Mesenchymal stem cell (in vitro differentiated cells and primary cell): ENCODE data around the gene VPS4B.

Experiments
- DNase-seq: peaks from one replicate; pipeline ENCODE4 v3.0.0-alpha.2; 2013
- H2AFZ ChIP-seq: one replicate; pipeline ENCODE4 v1.6.1; 2013; ENCODE audit warnings: low read depth, mild to moderate bottlenecking, control low read depth, inconsistent platforms, low read length, moderate library complexity
- H2AK5ac ChIP-seq: 2 replicates; pipeline ENCODE4 v1.6.1; 2013; ENCODE audit warnings: low read length, moderate library complexity, mild to moderate bottlenecking, inconsistent platforms; ENCODE audit not compliant: severe bottlenecking
- H2BK120ac ChIP-seq: one replicate; pipeline ENCODE4 v1.6.1; 2013; ENCODE audit warnings: low read depth, mild to moderate bottlenecking, inconsistent platforms, low read length, moderate library complexity
- H2BK12ac ChIP-seq, 2 experiments: one replicate each; pipeline ENCODE4 v1.6.1; 2013; ENCODE audit warnings: inconsistent platforms in 2 of 2, low read length in 2 of 2, mild to moderate bottlenecking in 2 of 2, moderate library complexity in 2 of 2, control low read depth in 1 of 2
- H2BK15ac ChIP-seq: one replicate; pipeline ENCODE4 v1.6.1; 2013; ENCODE audit warnings: mild to moderate bottlenecking, low read depth, inconsistent platforms; ENCODE audit not compliant: poor library complexity, severe bottlenecking
- H2BK5ac ChIP-seq: 2 replicates; pipeline ENCODE4 v1.6.1; 2013; ENCODE audit warnings: low read depth, mild to moderate bottlenecking, low read length, control low read depth, inconsistent platforms; ENCODE audit not compliant: poor library complexity, severe bottlenecking
- H3K14ac ChIP-seq, 2 experiments: one replicate each; pipeline ENCODE4 v1.6.1; 2013; ENCODE audit warnings: inconsistent platforms in 2 of 2, low read length in 2 of 2, control low read depth in 1 of 2, mild to moderate bottlenecking in 1 of 2, moderate library complexity in 1 of 2
- H3K18ac ChIP-seq, 2 experiments: one replicate each; pipeline ENCODE4 v1.6.1; 2013; ENCODE audit warnings: inconsistent platforms in 2 of 2, low read length in 2 of 2, control low read depth in 1 of 2, low read depth in 1 of 2, mild to moderate bottlenecking in 1 of 2
- H3K23ac ChIP-seq, 2 experiments: one replicate each; pipeline ENCODE4 v1.6.1; 2013; ENCODE audit warnings: inconsistent platforms in 2 of 2, low read length in 2 of 2, mild to moderate bottlenecking in 2 of 2, moderate library complexity in 2 of 2, control low read depth in 1 of 2
- H3K27ac ChIP-seq: 2 replicates; pipeline ENCODE4 v1.5.1; 2013; ENCODE audit warnings: mild to moderate bottlenecking, moderate library complexity, low read length, control low read depth, inconsistent platforms; ENCODE audit not compliant: poor library complexity, severe bottlenecking
- H3K27me3 ChIP-seq, 2 experiments: 2 replicates each; pipeline versions ENCODE4 v1.6.1 to v1.7.0; 2013; ENCODE audit warnings: low read length in 2 of 2, mild to moderate bottlenecking in 2 of 2, moderate library complexity in 2 of 2, control low read depth in 1 of 2, inconsistent platforms in 1 of 2; ENCODE audit not compliant: control insufficient read depth in 1 of 2, insufficient read depth in 1 of 2
- H3K36me3 ChIP-seq, 2 experiments: 2 replicates each; pipeline versions ENCODE4 v1.6.1 to v1.7.0; 2013; ENCODE audit warnings: low read length in 2 of 2, control low read depth in 1 of 2, inconsistent platforms in 1 of 2, low read depth in 1 of 2, mild to moderate bottlenecking in 1 of 2; ENCODE audit not compliant: insufficient read depth in 2 of 2, control insufficient read depth in 1 of 2
- H3K4ac ChIP-seq, 2 experiments: one replicate each; pipeline ENCODE4 v1.6.1; 2013; ENCODE audit warnings: inconsistent platforms in 2 of 2, low read length in 2 of 2, mild to moderate bottlenecking in 2 of 2, moderate library complexity in 2 of 2, control low read depth in 1 of 2, low read depth in 1 of 2
- H3K4me1 ChIP-seq: 2 replicates; pipeline ENCODE4 v1.6.1; 2013; ENCODE audit warnings: low read depth, low read length, control low read depth; ENCODE audit not compliant: control insufficient read depth, insufficient read depth
- H3K4me2 ChIP-seq: 2 replicates; pipeline ENCODE4 v1.6.1; 2013; ENCODE audit warnings: low read length, mild to moderate bottlenecking, inconsistent platforms; ENCODE audit not compliant: poor library complexity, severe bottlenecking
- H3K4me3 ChIP-seq, 2 experiments: 2 replicates each; pipeline versions ENCODE4 v1.5.1 to v1.7.0; 2013; ENCODE audit warnings: low read length in 2 of 2, mild to moderate bottlenecking in 2 of 2, control low read depth in 1 of 2, low read depth in 1 of 2; ENCODE audit not compliant: insufficient read depth in 1 of 2
- H3K79me1 ChIP-seq: replicated peaks from 2 replicates; pipeline ENCODE4 v1.6.1; 2013; ENCODE audit warnings: mild to moderate bottlenecking, control low read depth, low read length, inconsistent platforms; ENCODE audit not compliant: poor library complexity, severe bottlenecking
- H3K9ac ChIP-seq: 2 replicates; pipeline ENCODE4 v1.7.0; 2013; ENCODE audit warnings: mild to moderate bottlenecking, low read length, moderate library complexity
- H3K9me3 ChIP-seq: 2 replicates; pipeline ENCODE4 v1.7.0; 2013; ENCODE audit warnings: mild to moderate bottlenecking, low read length; ENCODE audit not compliant: control insufficient read depth
- H4K8ac ChIP-seq: one replicate; pipeline ENCODE4 v1.6.1; 2013; ENCODE audit warnings: inconsistent platforms, mild to moderate bottlenecking, low read length, moderate library complexity
- H4K91ac ChIP-seq: one replicate; pipeline ENCODE4 v1.6.1; 2013; ENCODE audit warnings: mild to moderate bottlenecking, low read length, inconsistent platforms
- WGBS: methylation state at CpG from one replicate; pipeline ENCODE4 v1.1.7; 2013; ENCODE audit warnings: mixed read lengths; 5-methylcytosine and 5-hydroxymethylcytosine counted together

The VPS4B gene

DNA sequence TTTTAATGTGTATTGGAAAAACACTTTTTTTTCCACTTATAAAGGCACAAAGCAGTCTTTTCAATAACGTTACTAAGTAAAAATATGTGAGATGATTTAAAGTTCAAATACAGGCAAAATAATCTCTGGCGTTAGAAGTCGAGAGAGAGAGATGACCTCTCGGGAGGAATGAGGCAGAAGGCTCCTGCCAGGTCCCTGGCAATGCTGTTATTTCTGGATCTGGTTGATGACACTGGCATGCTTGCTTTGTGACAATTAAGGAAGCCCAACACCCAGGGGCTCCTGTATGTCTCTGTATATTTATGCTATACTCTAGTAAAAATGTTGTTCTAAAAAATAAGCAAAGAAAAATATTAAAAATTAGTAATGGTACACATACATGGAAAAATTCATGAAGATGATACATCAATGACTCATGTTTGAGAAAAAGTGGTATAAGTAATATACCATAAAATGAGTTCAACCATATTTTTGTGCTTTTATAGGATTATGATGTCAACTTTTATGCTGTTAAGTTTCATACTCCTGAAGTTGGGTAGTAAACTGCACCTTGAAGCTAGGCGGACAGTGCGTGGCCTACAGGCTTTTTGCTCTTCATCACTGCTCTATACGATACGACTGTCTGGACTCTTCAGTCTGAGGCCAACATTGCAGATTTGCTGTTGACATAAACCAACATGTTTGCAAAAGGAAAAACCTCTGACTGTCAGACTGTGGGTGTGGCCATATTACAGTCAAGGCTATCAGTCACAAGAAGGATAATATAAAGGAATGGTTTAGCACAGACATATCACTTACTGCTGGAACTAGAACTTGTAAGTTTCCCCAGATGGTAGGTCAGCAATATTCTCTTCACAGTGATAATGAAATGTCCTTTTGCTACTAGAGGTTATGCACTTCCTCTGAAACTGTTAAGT lies 19.8 kb downstream of the VPS4B start:
- H3K23ac ChIP-seq = no peak overlapping the region
- H3K9ac ChIP-seq = no peak overlapping the region
- no peak overlapping the region for H2BK15ac ChIP-seq
- no peaks in the 10 kb centered on the region for H3K27me3 ChIP-seq
- peaks cover 23% of the 10 kb centered on the region for H3K79me1 ChIP-seq
- H4K91ac ChIP-seq = no peak overlapping the region
- no peak overlapping the region for H3K4me2 ChIP-seq
- no peak overlapping the region for H3K14ac ChIP-seq
- H3K4me3 ChIP-seq = no peak overlapping the region
- H2BK120ac ChIP-seq = no peak overlapping the region
- 99% methylated on average over 8 of the region's 8 CpGs for WGBS
- H3K9me3 ChIP-seq = no peaks in the 10 kb centered on the region
- H2BK12ac ChIP-seq = no peak overlapping the region
- no peak overlapping the region for H2BK5ac ChIP-seq
- H3K4ac ChIP-seq = no peak overlapping the region
- H3K27ac ChIP-seq = no peak overlapping the region
- H2AFZ ChIP-seq = no peak overlapping the region
- H2AK5ac ChIP-seq = no peak overlapping the region
- no peak overlapping the region for H4K8ac ChIP-seq
- no peak for DNase-seq
- H3K18ac ChIP-seq = no peak overlapping the region
- no peaks in the 10 kb centered on the region for H3K4me1 ChIP-seq
- peaks cover 24 to 95% of the 10 kb centered on the region in 2 experiments for H3K36me3 ChIP-seq

DNA sequence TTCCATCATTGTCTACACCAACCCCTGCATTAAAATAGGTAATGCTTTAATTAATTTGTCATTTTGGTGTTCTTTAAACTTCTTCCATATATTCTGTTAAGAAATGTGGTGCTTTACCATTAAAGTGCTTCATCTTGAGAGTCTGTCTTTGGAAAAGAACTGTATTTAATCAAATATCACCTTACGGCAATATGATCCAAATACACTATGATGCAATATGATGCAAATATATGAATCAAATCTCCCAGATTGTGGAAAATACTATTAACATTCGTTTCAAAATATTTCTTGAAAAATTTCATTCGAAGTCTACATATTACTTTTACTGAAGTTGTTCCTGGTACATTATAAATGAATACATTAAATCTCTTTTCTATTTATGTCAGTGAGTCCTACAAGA lies 23.0 kb downstream of the VPS4B start:
- Histone ChIP-seq H3K27ac (no peak overlapping the region), H2AFZ (no peak overlapping the region), H4K8ac (no peak overlapping the region), H3K14ac (no peak overlapping the region), H3K79me1 (peaks cover 21% of the 10 kb centered on the region), H3K4me1 (no peaks in the 10 kb centered on the region), H2AK5ac (no peak overlapping the region), H3K23ac (no peak overlapping the region), H3K4me3 (no peak overlapping the region), H3K27me3 (no peaks in the 10 kb centered on the region), H3K9ac (no peak overlapping the region), H2BK5ac (no peak overlapping the region), H3K9me3 (no peaks in the 10 kb centered on the region), H2BK120ac (no peak overlapping the region), H3K4ac (no peak overlapping the region), H3K36me3 (peaks cover 24 to 96% of the 10 kb centered on the region in 2 experiments), H4K91ac (no peak overlapping the region), H3K18ac (no peak overlapping the region), H2BK15ac (no peak overlapping the region), H2BK12ac (no peak overlapping the region), H3K4me2 (no peak overlapping the region)
- WGBS = no CpG with 5 or more reads among the region's 3 CpGs
- DNase-seq = no peak

DNA sequence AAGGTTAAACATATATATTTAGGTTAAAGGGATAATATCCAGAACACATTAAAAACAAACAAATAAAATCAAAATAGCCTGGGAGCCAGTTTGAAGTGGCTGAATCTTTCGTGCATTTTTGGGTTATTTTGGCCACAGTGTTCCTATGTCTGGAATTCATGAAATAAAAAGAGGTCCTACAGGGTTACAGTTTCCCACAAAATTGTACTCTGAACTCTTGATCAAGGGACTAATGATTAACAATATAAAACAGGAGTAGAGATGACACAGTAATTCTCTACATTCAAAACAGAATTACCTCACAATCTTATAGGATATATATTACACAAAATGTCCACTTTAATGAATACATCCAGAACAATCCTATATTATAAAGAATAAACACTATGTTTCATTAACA lies 24.9 kb downstream of the VPS4B start:
- no CpG with 5 or more reads among the region's 1 CpG for WGBS
- H2BK12ac ChIP-seq = no peak overlapping the region
- H3K27me3 ChIP-seq = no peaks in the 10 kb centered on the region
- H2BK5ac ChIP-seq = no peak overlapping the region
- no peak overlapping the region for H3K27ac ChIP-seq
- H3K4ac ChIP-seq = no peak overlapping the region
- H2AFZ ChIP-seq = no peak overlapping the region
- H3K4me1 ChIP-seq = no peaks in the 10 kb centered on the region
- no peak overlapping the region for H3K9ac ChIP-seq
- H3K4me2 ChIP-seq = no peak overlapping the region
- no peak overlapping the region for H3K14ac ChIP-seq
- no peak overlapping the region for H3K23ac ChIP-seq
- no peak overlapping the region for H4K8ac ChIP-seq
- no peak overlapping the region for H2AK5ac ChIP-seq
- H4K91ac ChIP-seq = no peak overlapping the region
- peaks cover 17% of the 10 kb centered on the region for H3K79me1 ChIP-seq
- no peak overlapping the region for H2BK120ac ChIP-seq
- no peak overlapping the region for H3K4me3 ChIP-seq
- peaks cover 26 to 96% of the 10 kb centered on the region in 2 experiments for H3K36me3 ChIP-seq
- no peak overlapping the region for H3K18ac ChIP-seq
- H3K9me3 ChIP-seq = no peaks in the 10 kb centered on the region
- H2BK15ac ChIP-seq = no peak overlapping the region
- DNase-seq = no peak

DNA sequence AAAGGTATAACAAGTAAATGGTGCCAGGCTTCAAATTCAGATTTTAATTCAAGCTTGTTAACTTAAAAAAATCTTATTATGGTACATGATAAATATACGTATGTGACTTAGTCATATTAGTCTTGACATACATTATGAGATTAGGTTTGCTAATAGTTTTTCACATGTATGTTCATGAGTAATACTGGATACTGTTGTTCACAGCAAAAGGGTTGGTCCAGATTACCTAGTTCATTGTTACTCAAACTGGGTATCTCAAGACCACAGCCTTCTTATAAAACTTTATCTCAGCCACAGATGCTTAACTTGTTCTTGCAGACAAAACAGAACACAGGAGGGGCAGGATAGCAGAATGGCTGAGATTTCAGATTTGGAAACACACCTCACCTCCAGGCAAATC lies 26.8 kb downstream of the VPS4B start:
- no peak overlapping the region for H2AK5ac ChIP-seq
- H3K79me1 ChIP-seq = peaks cover 11% of the 10 kb centered on the region
- no peaks in the 10 kb centered on the region for H3K4me1 ChIP-seq
- H2BK12ac ChIP-seq = no peak overlapping the region
- no peaks in the 10 kb centered on the region for H3K9me3 ChIP-seq
- H3K23ac ChIP-seq = no peak overlapping the region
- H2BK15ac ChIP-seq = no peak overlapping the region
- no peak overlapping the region for H2BK120ac ChIP-seq
- H3K27ac ChIP-seq = no peak overlapping the region
- no peak overlapping the region for H3K18ac ChIP-seq
- no peaks in the 10 kb centered on the region for H3K27me3 ChIP-seq
- H3K4me3 ChIP-seq = no peak overlapping the region
- peaks cover 21 to 96% of the 10 kb centered on the region in 2 experiments for H3K36me3 ChIP-seq
- no peak overlapping the region for H3K9ac ChIP-seq
- H4K8ac ChIP-seq = no peak overlapping the region
- no peak overlapping the region for H4K91ac ChIP-seq
- no peak overlapping the region for H2BK5ac ChIP-seq
- H3K4me2 ChIP-seq = no peak overlapping the region
- DNase-seq = no peak
- H3K4ac ChIP-seq = no peak overlapping the region
- no peak overlapping the region for H2AFZ ChIP-seq
- H3K14ac ChIP-seq = no peak overlapping the region
- WGBS = no CpG with 5 or more reads among the region's 1 CpG
